ENCODE measurements around the gene ZCCHC8. TPM values are rescaled to one million over a fixed set of nuclear protein-coding genes. Genes with fewer than 3 reads are reported as not detected.

ZCCHC8 gene
- total and polyA plus RNA-seq, 8 donors, result 8.6 to 23.7 (median 10.6) TPM

- no peak for ATAC-seq
- Histone ChIP-seq H3K4me3 (no peak overlapping the region), H3K4me1 (no peaks in the 10 kb centered on the region), H3K27ac (no peak overlapping the region), H3K27me3 (no peaks in the 10 kb centered on the region), H3K9me3 (no peaks in the 10 kb centered on the region), H3K36me3 (peaks cover 5 to 85% (median 34%) of the 10 kb centered on the region in 3 donors)
- intact Hi-C loops (cut with DNase I), result no loop called here
- FAIRE-seq, result no peak
- no peak for TF ChIP-seq CTCF (IDR thresholded peaks at IDR 0.05)
- 75 to 79% methylated on average over 5 of the region's 5 CpGs for WGBS, 2 donors
- DNase-seq, result no peak
Observed at GRCh38 chr12:122483969-122484368, 16.8 kb downstream of the ZCCHC8 start.

- H3K27me3 ChIP-seq, result no peaks in the 10 kb centered on the region
- intact Hi-C loops (cut with DNase I), result no loop called here
- DNase-seq, result no peak
- H3K4me1 ChIP-seq, result no peaks in the 10 kb centered on the region
- WGBS, 2 donors, result 94 to 96% methylated on average over 6 of the region's 6 CpGs
- H3K9me3 ChIP-seq, result no peaks in the 10 kb centered on the region
- ATAC-seq, result no peak
- no peak for FAIRE-seq
- H3K27ac ChIP-seq, result no peak overlapping the region
- H3K4me3 ChIP-seq, result no peak overlapping the region
- TF ChIP-seq CTCF (IDR thresholded peaks at IDR 0.05), result no peak
- peaks cover 8 to 83% (median 14%) of the 10 kb centered on the region in 3 donors for H3K36me3 ChIP-seq
Observed at GRCh38 chr12:122481861-122482260, 18.9 kb downstream of the ZCCHC8 start.

- DNase-seq, result no peak
- no peak for FAIRE-seq
- ATAC-seq, result no peak
- WGBS, 2 donors, result 98 to 99% methylated on average over 8 of the region's 8 CpGs
- intact Hi-C loops (cut with DNase I), result no loop called here
- Histone ChIP-seq H3K9me3 (no peaks in the 10 kb centered on the region), H3K4me1 (no peaks in the 10 kb centered on the region), H3K27ac (no peak overlapping the region), H3K4me3 (no peak overlapping the region), H3K36me3 (peaks cover 8 to 87% (median 14%) of the 10 kb centered on the region in 3 donors), H3K27me3 (no peaks in the 10 kb centered on the region)
- no peak for TF ChIP-seq CTCF (IDR thresholded peaks at IDR 0.05)
Observed at GRCh38 chr12:122480753-122481152, 20.0 kb downstream of the ZCCHC8 start.

- Histone ChIP-seq H3K4me1 (peaks cover 4 to 8% (median 6%) of the 10 kb centered on the region in 3 donors), H3K9me3 (no peaks in the 10 kb centered on the region), H3K27me3 (no peaks in the 10 kb centered on the region), H3K27ac (no peak overlapping the region), H3K36me3 (peaks cover 6 to 50% (median 14%) of the 10 kb centered on the region in 3 donors), H3K4me3 (no peak overlapping the region)
- no peak for DNase-seq
- FAIRE-seq, result no peak
- ATAC-seq, result no peak
- TF ChIP-seq CTCF (IDR thresholded peaks at IDR 0.05), result no peak
- intact Hi-C loops (cut with DNase I), result loop anchor here in 2 of 3 donors (5.0 kb wide), 1 partner anchor 77 kb away; no protein-coding TSS in a partner anchor
- 93 to 100% methylated on average over 2 of the region's 2 CpGs for WGBS, 2 donors
Observed at GRCh38 chr12:122474324-122474716, 26.4 kb downstream of the ZCCHC8 start.

GRCh38 chr12:122473543-122474323, 27.0 kb downstream of the ZCCHC8 start:
- peaks cover 4 to 8% (median 6%) of the 10 kb centered on the region in 3 donors for H3K4me1 ChIP-seq
- no peak for DNase-seq
- 79 to 85% methylated on average over 19 of the region's 19 CpGs for WGBS, 2 donors
- H3K27ac ChIP-seq, result no peak overlapping the region
- H3K9me3 ChIP-seq, result no peaks in the 10 kb centered on the region
- H3K4me3 ChIP-seq, result no peak overlapping the region
- peak in 1 of 4 donors; percentile 16 for ATAC-seq
- peaks cover 6 to 44% (median 14%) of the 10 kb centered on the region in 3 donors for H3K36me3 ChIP-seq
- FAIRE-seq, result no peak
- intact Hi-C loops (cut with DNase I), result loop anchor here in 2 of 3 donors (5.0 kb wide), 1 partner anchor 76 kb away; no protein-coding TSS in a partner anchor
- TF ChIP-seq CTCF (IDR thresholded peaks at IDR 0.05), result no peak
- no peaks in the 10 kb centered on the region for H3K27me3 ChIP-seq

Measured in pancreas (tissue), 10 donors.